Endometrial microvascular endothelial cells (primary cell): ENCODE results near the gene FCN2. TPM values are rescaled to one million over a fixed set of nuclear protein-coding genes. Genes with fewer than 3 reads are reported as not detected.

Source experiments
- in situ Hi-C: cut with HindIII; loops from 2 replicates; pipeline ENCODE4 v1.10.0; 2017; ENCODE audit warnings: low sequenced_read_pairs, low pct_unique_long_range_greater_than_20kb; ENCODE audit errors: inconsistent ontology term
- total RNA-seq: library from RNA; depleted of rRNA; stranded (reverse); fragments of >200 nt; gene quantifications from one replicate; pipeline ENCODE4 v1.2.3, GENCODE V29; 2015; ENCODE audit errors: inconsistent ontology term

The FCN2 gene
- total RNA-seq, 1 donor from 2014 or later = not detected

GRCh38 chr9:134896834-134897583 lies 16.4 kb downstream of the FCN2 start:
- in situ Hi-C loops = no loop called here

GRCh38 chr9:134897584-134898170 lies 17.1 kb downstream of the FCN2 start:
- in situ Hi-C loops = no loop called here

- in situ Hi-C loops = no loop called here
Observed at GRCh38 chr9:134898319-134898718, 17.7 kb downstream of the FCN2 start.

GRCh38 chr9:134899168-134899567 lies 18.6 kb downstream of the FCN2 start:
- in situ Hi-C loops = no loop called here

GRCh38 chr9:134899818-134900217 lies 19.2 kb downstream of the FCN2 start:
- in situ Hi-C loops = no loop called here

GRCh38 chr9:134902936-134903335 lies 22.3 kb downstream of the FCN2 start:
- in situ Hi-C loops = no loop called here

GRCh38 chr9:134908524-134909309 lies 28.1 kb downstream of the FCN2 start:
- in situ Hi-C loops = no loop called here

- in situ Hi-C loops = no loop called here
Observed at GRCh38 chr9:134909511-134910481, 29.2 kb downstream of the FCN2 start.

- in situ Hi-C loops = no loop called here
Observed at GRCh38 chr9:134912126-134912840, 31.7 kb downstream of the FCN2 start.

- in situ Hi-C loops = no loop called here
Observed at GRCh38 chr9:134913041-134913712, 32.6 kb downstream of the FCN2 start.

- in situ Hi-C loops = no loop called here
Observed at GRCh38 chr9:134913713-134914500, 33.3 kb downstream of the FCN2 start.

- in situ Hi-C loops = no loop called here
Observed at GRCh38 chr9:134914501-134914834, 33.9 kb downstream of the FCN2 start.

- in situ Hi-C loops = no loop called here
Observed at GRCh38 chr9:134915046-134915985, 34.7 kb downstream of the FCN2 start.

GRCh38 chr9:134916161-134916665 lies 35.6 kb downstream of the FCN2 start:
- in situ Hi-C loops = no loop called here

- in situ Hi-C loops = no loop called here
Observed at GRCh38 chr9:134917431-134918373, 37.1 kb downstream of the FCN2 start, which contains the start of gene FCN1. Gene FCN1, minus strand, starts transcription at chr9:134917912. Its CDS starts 41 bp downstream, at chr9:134917871.
